Gastrocnemius medialis (tissue), 4 donors: ENCODE data around the gene MEIS1. TPM values are rescaled to one million over a fixed set of nuclear protein-coding genes. Genes with fewer than 3 reads are reported as not detected.

ENCODE experiments used
- ATAC-seq, 2 donors: fragments of 150-250 bp; one replicate each; pipeline ENCODE4 v1.9.1; 2016
- DNase-seq, 2 donors: peaks; one replicate each; pipeline ENCODE4 v3.0.0-alpha.2; 2019
- H3K27ac ChIP-seq, 4 donors: fragments of 200-600 bp; sonication (generic); 1 replicate in 1 of 4; 2 replicates in 3 of 4; pipeline ENCODE4 v1.5.1; 2016 to 2018; ENCODE audit warnings: mild to moderate bottlenecking in 2 of 4, moderate library complexity in 1 of 4
- H3K27me3 ChIP-seq, 3 donors: fragments of 200-600 bp; sonication (generic) in 2 of 3; 1 replicate in 1 of 3; 2 replicates in 2 of 3; pipeline versions ENCODE4 v1.5.1 to v1.6.0; 2016 to 2019; ENCODE audit warnings: mild to moderate bottlenecking in 1 of 3, moderate library complexity in 1 of 3
- H3K36me3 ChIP-seq, 2 donors: fragments of 200-600 bp; sonication (generic) in 1 of 2; one replicate each; pipeline ENCODE4 v1.5.1; 2017 to 2018
- H3K4me1 ChIP-seq, 2 donors: fragments of 200-600 bp; sonication (generic) in 1 of 2; one replicate each; pipeline ENCODE4 v1.5.1; 2016 to 2017; ENCODE audit warnings: mild to moderate bottlenecking in 2 of 2
- H3K4me3 ChIP-seq, 4 donors: fragments of 200-600 bp; sonication (generic) in 3 of 4; 1 replicate in 1 of 4; 2 replicates in 3 of 4; pipeline ENCODE4 v1.5.1; 2016 to 2019; ENCODE audit warnings: mild to moderate bottlenecking in 2 of 4
- H3K9me3 ChIP-seq, 3 donors: fragments of 200-600 bp; sonication (generic) in 2 of 3; 1 replicate in 1 of 3; 2 replicates in 2 of 3; pipeline ENCODE4 v1.5.1; 2016 to 2019
- CTCF ChIP-seq, 5 experiments: fragments of 450-650 bp in 3 of 5; fragments of 200-600 bp in 2 of 5; sonication (generic) in 2 of 5; IDR thresholded peaks in 4 of 5; conservative IDR thresholded peaks in 1 of 5; 1 replicate in 4 of 5; 2 replicates in 1 of 5; pipeline ENCODE4 v1.5.1; 2016 to 2019; ENCODE audit warnings: antibody characterized with exemption in 5 of 5, mild to moderate bottlenecking in 3 of 5, moderate library complexity in 3 of 5
- POLR2A ChIP-seq, 2 donors: fragments of 450-650 bp; IDR thresholded peaks; one replicate each; pipeline ENCODE4 v1.6.1; 2017; ENCODE audit warnings: antibody characterized with exemption in 2 of 2, mild to moderate bottlenecking in 2 of 2, moderate library complexity in 2 of 2
- in situ Hi-C, 4 donors: fragments of 200-750 bp; cut with MboI; loops; one replicate each; pipeline versions ENCODE4 v1.15.0 to v1.8.0; 2017; ENCODE audit warnings: low sequenced_read_pairs in 4 of 4
- intact Hi-C: fragments of 100-400 bp; cut with DNase I; formaldehyde crosslinking; loops from one replicate; pipeline ENCODE4 v1.15.1; 2023; ENCODE audit warnings: low total_unique reads
- total RNA-seq, 4 donors: library from RNA; depleted of rRNA; stranded (reverse); fragments of >200 nt; gene quantifications; one replicate each; pipeline versions ENCODE4 v1.1.0 to v1.2.3, GENCODE V29; 2016

MEIS1 gene
- total RNA-seq, 4 donors from 2014 or later: 1.3 to 8.2 (median 2.0) TPM

GRCh38 chr2:66517772-66518171 lies 82.8 kb downstream of the MEIS1 start:
- intact Hi-C loops: no loop called here
- Histone ChIP-seq H3K9me3 (no peaks in the 10 kb centered on the region), H3K4me3 (no peak overlapping the region), H3K36me3 (no peaks in the 10 kb centered on the region), H3K4me1 (no peaks in the 10 kb centered on the region), H3K27me3 (no peaks in the 10 kb centered on the region), H3K27ac (no peak overlapping the region)
- TF ChIP-seq CTCF (IDR thresholded peaks at IDR 0.05 in 4 of 5, conservative IDR thresholded peaks at IDR 0.05 in 1 of 5) (no peak), POLR2A (IDR thresholded peaks at IDR 0.05) (no peak)
- ATAC-seq (no peak), DNase-seq (no peak)
- in situ Hi-C loops: no loop called here

DNA sequence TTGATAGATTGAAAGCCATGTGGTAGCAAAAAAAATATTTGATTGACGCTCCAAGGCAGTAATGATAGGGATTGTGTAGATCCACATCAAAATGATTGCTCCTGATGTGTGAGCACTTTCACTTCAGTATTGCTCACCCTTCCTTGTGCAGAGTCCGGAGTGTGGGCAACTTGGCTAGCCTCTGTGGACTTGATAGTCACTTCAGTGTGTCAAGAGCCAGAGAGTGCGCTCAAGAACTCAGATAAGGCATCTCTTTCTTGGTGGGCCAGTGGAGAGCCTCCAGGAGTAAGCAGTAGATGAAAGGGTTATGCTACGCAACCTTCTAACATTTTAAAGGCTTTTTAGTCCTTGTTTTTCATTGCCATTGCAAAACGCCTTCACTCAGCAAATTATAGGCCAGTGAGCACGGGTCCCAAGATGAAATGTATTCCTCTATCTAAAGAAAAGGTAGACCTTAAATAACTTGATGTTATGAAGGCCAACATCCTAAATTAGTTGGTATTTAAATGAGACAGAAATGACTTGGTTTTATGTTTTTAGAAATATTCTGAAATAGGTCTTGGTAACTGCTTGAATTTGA lies 84.4 kb downstream of the MEIS1 start:
- Histone ChIP-seq H3K9me3 (no peaks in the 10 kb centered on the region), H3K4me1 (no peaks in the 10 kb centered on the region), H3K4me3 (no peak overlapping the region), H3K27ac (no peak overlapping the region), H3K36me3 (no peaks in the 10 kb centered on the region), H3K27me3 (no peaks in the 10 kb centered on the region)
- TF ChIP-seq POLR2A (IDR thresholded peaks at IDR 0.05) (no peak), CTCF (IDR thresholded peaks at IDR 0.05 in 4 of 5, conservative IDR thresholded peaks at IDR 0.05 in 1 of 5) (no peak)
- DNase-seq (no peak), ATAC-seq (no peak)
- intact Hi-C loops (no loop called here), in situ Hi-C loops (no loop called here)

- intact Hi-C loops: no loop called here
- Histone ChIP-seq H3K4me3 (no peak overlapping the region), H3K27me3 (no peaks in the 10 kb centered on the region), H3K4me1 (no peaks in the 10 kb centered on the region), H3K27ac (no peak overlapping the region), H3K36me3 (no peaks in the 10 kb centered on the region), H3K9me3 (no peaks in the 10 kb centered on the region)
- in situ Hi-C loops: no loop called here
- DNase-seq: no peak
- no peak for ATAC-seq
- no peak for TF ChIP-seq CTCF (IDR thresholded peaks at IDR 0.05 in 4 of 5, conservative IDR thresholded peaks at IDR 0.05 in 1 of 5)
- no peak for TF ChIP-seq POLR2A (IDR thresholded peaks at IDR 0.05)
These were observed 86.5 kb downstream of the MEIS1 start for GRCh38 chr2:66521291-66521922.

DNA sequence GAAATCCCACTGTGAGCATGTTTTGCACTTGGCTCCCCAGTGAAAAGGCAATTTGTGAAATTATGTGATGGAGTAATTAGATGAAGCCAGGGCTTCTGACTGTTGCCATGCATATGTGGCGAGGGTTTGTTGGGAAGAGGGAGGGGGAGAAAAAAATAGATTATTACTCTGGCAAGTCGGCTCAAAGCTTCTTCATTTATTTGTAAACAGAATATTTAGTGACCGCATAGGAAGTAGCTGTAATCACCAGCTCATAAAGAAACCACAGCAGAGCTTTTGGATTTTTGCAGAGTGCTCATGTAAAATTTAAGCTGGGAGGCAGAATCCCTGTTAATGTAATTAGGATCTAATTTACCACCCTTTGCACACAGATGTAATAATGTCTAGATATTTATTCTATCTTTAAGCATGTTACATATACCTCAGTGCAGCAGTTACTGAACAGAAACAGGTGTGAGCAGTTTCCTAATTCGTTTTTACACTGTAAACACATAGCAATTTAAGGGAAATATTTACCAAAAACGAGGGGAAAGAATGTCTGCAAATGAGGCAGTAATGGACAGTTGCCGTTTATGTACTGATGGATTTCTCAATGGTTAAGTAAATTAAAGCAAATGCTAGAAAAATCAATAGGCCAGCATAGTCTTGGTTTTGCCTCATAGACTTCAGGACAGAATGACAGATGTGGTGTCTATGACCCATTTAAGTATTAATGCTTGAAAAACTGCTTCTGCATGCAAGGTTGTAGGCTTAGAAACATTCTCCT lies 87.9 kb downstream of the MEIS1 start:
- DNase-seq: no peak
- H3K27ac ChIP-seq: no peak overlapping the region
- no peak for ATAC-seq
- H3K36me3 ChIP-seq: no peaks in the 10 kb centered on the region
- H3K27me3 ChIP-seq: no peaks in the 10 kb centered on the region
- no peak overlapping the region for H3K4me3 ChIP-seq
- H3K9me3 ChIP-seq: no peaks in the 10 kb centered on the region
- in situ Hi-C loops: no loop called here
- TF ChIP-seq POLR2A (IDR thresholded peaks at IDR 0.05) (no peak), CTCF (IDR thresholded peaks at IDR 0.05 in 4 of 5, conservative IDR thresholded peaks at IDR 0.05 in 1 of 5) (no peak)
- intact Hi-C loops: no loop called here
- H3K4me1 ChIP-seq: no peaks in the 10 kb centered on the region
